H9 (cell line): ENCODE results near the gene SF1. TPM values are rescaled to one million over a fixed set of nuclear protein-coding genes. Genes with fewer than 3 reads are reported as not detected.

Experiments
- DNase-seq: peaks from one replicate; pipeline ENCODE4 v3.0.0-alpha.2; 2017
- H2AFZ ChIP-seq: one replicate; pipeline ENCODE4 v1.6.1; 2013; ENCODE audit warnings: mild to moderate bottlenecking, low read length, control low read depth, moderate library complexity
- H2AK5ac ChIP-seq: 2 replicates; pipeline ENCODE4 v1.6.1; 2013; ENCODE audit warnings: low read length, control low read depth, mixed read lengths; ENCODE audit not compliant: insufficient read length
- H2BK120ac ChIP-seq: one replicate; pipeline ENCODE4 v1.6.1; 2013; ENCODE audit warnings: low read depth, mild to moderate bottlenecking, low read length, control low read depth, inconsistent platforms; ENCODE audit not compliant: poor library complexity, severe bottlenecking
- H2BK12ac ChIP-seq: 2 replicates; pipeline ENCODE4 v1.6.1; 2013; ENCODE audit warnings: low read length, control low read depth, mixed read lengths, low read depth; ENCODE audit not compliant: insufficient read length
- H2BK15ac ChIP-seq: 2 replicates; pipeline ENCODE4 v1.6.1; 2013; ENCODE audit warnings: low read depth, low read length, control low read depth
- H2BK20ac ChIP-seq: one replicate; pipeline ENCODE4 v1.6.1; 2013; ENCODE audit warnings: low read depth, mild to moderate bottlenecking, low read length, control low read depth, inconsistent platforms; ENCODE audit not compliant: poor library complexity, severe bottlenecking
- H2BK5ac ChIP-seq: 2 replicates; pipeline ENCODE4 v1.6.1; 2013; ENCODE audit warnings: low read length, control low read depth, mixed read lengths; ENCODE audit not compliant: insufficient read length
- H3K14ac ChIP-seq: 2 replicates; pipeline ENCODE4 v1.6.1; 2013; ENCODE audit warnings: low read length, control low read depth; ENCODE audit not compliant: insufficient read depth
- H3K18ac ChIP-seq: 2 replicates; pipeline ENCODE4 v1.6.1; 2013; ENCODE audit warnings: low read depth, mild to moderate bottlenecking, mixed read lengths, low read length, control low read depth; ENCODE audit not compliant: insufficient read length
- H3K23ac ChIP-seq: 2 replicates; pipeline ENCODE4 v1.6.1; 2013; ENCODE audit warnings: low read length, control low read depth, mixed read lengths, low read depth; ENCODE audit not compliant: insufficient read length
- H3K23me2 ChIP-seq: 2 replicates; pipeline ENCODE4 v1.6.1; 2013; ENCODE audit warnings: low read depth, mild to moderate bottlenecking, mixed read lengths, low read length, control low read depth; ENCODE audit not compliant: insufficient read length, poor library complexity, severe bottlenecking
- H3K27ac ChIP-seq: 2 replicates; pipeline ENCODE4 v1.5.1; 2013; ENCODE audit warnings: low read length, control low read depth, mixed read lengths, low read depth; ENCODE audit not compliant: insufficient read length
- H3K27me3 ChIP-seq: 2 replicates; pipeline ENCODE4 v1.6.1; 2013; ENCODE audit warnings: low read length, control low read depth, inconsistent platforms; ENCODE audit not compliant: insufficient read depth
- H3K4ac ChIP-seq: 2 replicates; pipeline ENCODE4 v1.6.1; 2013; ENCODE audit warnings: low read depth, mild to moderate bottlenecking, control low read depth, inconsistent platforms, low read length, moderate library complexity
- H3K4me1 ChIP-seq: 2 replicates; pipeline ENCODE4 v1.6.1; 2013; ENCODE audit warnings: low read length, control low read depth, inconsistent platforms; ENCODE audit not compliant: insufficient read depth
- H3K4me2 ChIP-seq: 2 replicates; pipeline ENCODE4 v1.6.1; 2013; ENCODE audit warnings: low read length, control low read depth, mixed read lengths; ENCODE audit not compliant: insufficient read length, insufficient read depth
- H3K56ac ChIP-seq: 2 replicates; pipeline ENCODE4 v1.6.1; 2013; ENCODE audit warnings: low read depth, mild to moderate bottlenecking, mixed read lengths, low read length, control low read depth; ENCODE audit not compliant: insufficient read length
- H3K79me1 ChIP-seq: 2 replicates; pipeline ENCODE4 v1.6.1; 2013; ENCODE audit warnings: low read depth, mild to moderate bottlenecking, moderate library complexity, low read length, control low read depth, inconsistent platforms; ENCODE audit not compliant: insufficient read depth, poor library complexity, severe bottlenecking
- H3K79me2 ChIP-seq: 2 replicates; pipeline ENCODE4 v1.6.1; 2013; ENCODE audit warnings: low read length, control low read depth, inconsistent platforms; ENCODE audit not compliant: insufficient read depth
- H3K9ac ChIP-seq: 2 replicates; pipeline ENCODE4 v1.6.1; 2013; ENCODE audit warnings: low read length, control low read depth, mixed read lengths; ENCODE audit not compliant: insufficient read length; ENCODE audit errors: extremely low read depth
- H3K9me3 ChIP-seq: one replicate; pipeline ENCODE4 v1.6.1; 2013; ENCODE audit warnings: low read depth, low read length, inconsistent platforms; ENCODE audit not compliant: control insufficient read depth
- H3T11ph ChIP-seq: one replicate; pipeline ENCODE4 v1.6.1; 2013; ENCODE audit warnings: mild to moderate bottlenecking, low read length, control low read depth, inconsistent platforms
- H4K20me1 ChIP-seq: one replicate; pipeline ENCODE4 v1.6.1; 2013; ENCODE audit not compliant: control insufficient read depth, insufficient read length, insufficient read depth
- H4K5ac ChIP-seq: 2 replicates; pipeline ENCODE4 v1.6.1; 2013; ENCODE audit warnings: low read depth, mild to moderate bottlenecking, mixed read lengths, low read length, control low read depth; ENCODE audit not compliant: insufficient read length
- H4K8ac ChIP-seq: replicated peaks from 2 replicates; pipeline ENCODE4 v1.6.1; 2013; ENCODE audit warnings: low read length, control low read depth, mixed read lengths, low read depth; ENCODE audit not compliant: insufficient read length
- H4K91ac ChIP-seq: 2 replicates; pipeline ENCODE4 v1.6.1; 2013; ENCODE audit warnings: low read depth, mild to moderate bottlenecking, moderate library complexity, mixed read lengths, low read length, control low read depth; ENCODE audit not compliant: insufficient read length
- H3K27ac Mint-ChIP-seq, 3 experiments: 2 replicates in 2 of 3; 3 replicates in 1 of 3; pipeline ENCODE4 v1.8.0; 2020 to 2021; ENCODE audit warnings: mixed read lengths in 3 of 3, mild to moderate bottlenecking in 1 of 3, moderate library complexity in 1 of 3
- H3K27me3 Mint-ChIP-seq: 2 replicates; pipeline ENCODE4 v1.8.0; 2021; ENCODE audit warnings: low read depth, mild to moderate bottlenecking, moderate library complexity, mixed read lengths
- H3K36me3 Mint-ChIP-seq, 3 experiments: 2 replicates in 2 of 3; 3 replicates in 1 of 3; pipeline ENCODE4 v1.8.0; 2020 to 2021; ENCODE audit warnings: low read depth in 3 of 3, mixed read lengths in 3 of 3; ENCODE audit not compliant: insufficient read depth in 1 of 3
- H3K4me1 Mint-ChIP-seq, 2 experiments: 2 replicates each; pipeline ENCODE4 v1.8.0; 2020; ENCODE audit warnings: mixed read lengths in 2 of 2
- H3K4me3 Mint-ChIP-seq, 2 experiments: 2 replicates in 1 of 2; 3 replicates in 1 of 2; pipeline ENCODE4 v1.8.0; 2020 to 2021; ENCODE audit warnings: mild to moderate bottlenecking in 2 of 2, mixed read lengths in 2 of 2, moderate library complexity in 1 of 2
- H3K9me3 Mint-ChIP-seq, 2 experiments: 2 replicates in 1 of 2; 3 replicates in 1 of 2; pipeline ENCODE4 v1.8.0; 2020; ENCODE audit warnings: mild to moderate bottlenecking in 2 of 2, mixed read lengths in 2 of 2, moderate library complexity in 1 of 2
- whole genome bisulfite sequencing: extraction: QIAGEN DNeasy Blood & Tissue Kit; methylation state at CpG from one replicate; pipeline ENCODE4 v1.1.7; 2013; ENCODE audit warnings: missing lambda C conversion rate, low lambda C conversion rate, mixed read lengths; ENCODE audit not compliant: insufficient read length; ENCODE audit errors: extremely low coverage; 5-methylcytosine and 5-hydroxymethylcytosine counted together
- total RNA-seq: library from RNA; stranded (reverse); gene quantifications from 2 replicates; pipeline ENCODE4 v1.2.1, GENCODE V29; 2021
- TF ChIP-seq, protein P1 (sequence below): fragments of 200-600 bp; sonication (generic); conservative IDR thresholded peaks from 3 replicates; pipeline ENCODE4 v1.8.0; 2021; ENCODE audit warnings: antibody characterized with exemption, mild to moderate bottlenecking

The SF1 gene
- total RNA-seq, 1 experiment from 2014 or later = 528 TPM

DNA sequence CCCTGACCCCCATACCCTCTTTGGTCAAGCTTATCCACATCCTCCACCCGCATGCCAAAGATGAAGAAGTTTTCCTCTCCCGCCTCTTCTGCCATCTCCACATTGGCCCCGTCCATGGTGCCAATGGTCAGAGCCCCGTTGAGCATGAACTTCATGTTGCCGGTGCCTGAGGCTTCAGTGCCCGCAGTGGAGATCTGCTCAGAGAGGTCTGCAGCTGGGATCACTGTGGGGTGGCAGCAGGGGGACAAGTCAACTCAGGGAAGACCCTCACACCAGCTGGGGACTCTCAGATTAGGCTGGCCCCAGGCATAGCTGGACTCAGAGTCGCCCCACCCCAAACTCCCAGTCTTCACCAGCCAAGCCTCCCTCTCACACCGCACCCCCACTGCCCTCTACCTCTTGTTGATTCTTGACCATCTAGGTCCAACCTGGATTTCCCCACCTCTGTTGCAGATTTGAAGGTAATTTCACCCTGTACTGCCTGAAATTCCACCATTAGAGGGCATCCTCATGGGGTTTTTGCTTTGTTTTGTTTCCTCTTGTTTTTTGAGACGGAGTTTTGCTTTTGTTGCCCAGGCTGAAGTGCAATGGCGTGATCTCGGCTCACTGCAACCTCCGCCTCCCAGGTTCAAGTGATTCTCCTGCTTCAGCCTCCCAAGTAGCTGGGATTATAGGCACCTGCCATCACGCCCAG lies 27.8 kb downstream of the SF1 start:
- H3K9me3 ChIP-seq = no peaks in the 10 kb centered on the region
- H2AFZ ChIP-seq = no peak overlapping the region
- no peak overlapping the region for H3K14ac ChIP-seq
- no peak overlapping the region for H2BK12ac ChIP-seq
- H2AK5ac ChIP-seq = no peak overlapping the region
- DNase-seq = peak; percentile 26
- H3K18ac ChIP-seq = no peak overlapping the region
- H4K91ac ChIP-seq = no peak overlapping the region
- no peak overlapping the region for H4K5ac ChIP-seq
- H3K79me2 ChIP-seq = no peaks in the 10 kb centered on the region
- no peak overlapping the region for H3K56ac ChIP-seq
- H3K4me1 ChIP-seq = no peaks in the 10 kb centered on the region
- H4K20me1 ChIP-seq = no peaks in the 10 kb centered on the region
- TF ChIP-seq, protein P1, sequence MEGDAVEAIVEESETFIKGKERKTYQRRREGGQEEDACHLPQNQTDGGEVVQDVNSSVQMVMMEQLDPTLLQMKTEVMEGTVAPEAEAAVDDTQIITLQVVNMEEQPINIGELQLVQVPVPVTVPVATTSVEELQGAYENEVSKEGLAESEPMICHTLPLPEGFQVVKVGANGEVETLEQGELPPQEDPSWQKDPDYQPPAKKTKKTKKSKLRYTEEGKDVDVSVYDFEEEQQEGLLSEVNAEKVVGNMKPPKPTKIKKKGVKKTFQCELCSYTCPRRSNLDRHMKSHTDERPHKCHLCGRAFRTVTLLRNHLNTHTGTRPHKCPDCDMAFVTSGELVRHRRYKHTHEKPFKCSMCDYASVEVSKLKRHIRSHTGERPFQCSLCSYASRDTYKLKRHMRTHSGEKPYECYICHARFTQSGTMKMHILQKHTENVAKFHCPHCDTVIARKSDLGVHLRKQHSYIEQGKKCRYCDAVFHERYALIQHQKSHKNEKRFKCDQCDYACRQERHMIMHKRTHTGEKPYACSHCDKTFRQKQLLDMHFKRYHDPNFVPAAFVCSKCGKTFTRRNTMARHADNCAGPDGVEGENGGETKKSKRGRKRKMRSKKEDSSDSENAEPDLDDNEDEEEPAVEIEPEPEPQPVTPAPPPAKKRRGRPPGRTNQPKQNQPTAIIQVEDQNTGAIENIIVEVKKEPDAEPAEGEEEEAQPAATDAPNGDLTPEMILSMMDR = peak; percentile 45; the same call in 2 of the 3 replicates
- no peak overlapping the region for H3K4ac ChIP-seq
- Mint-ChIP-seq H3K4me3 (no peak overlapping the region), H3K27me3 (peaks cover 11% of the 10 kb centered on the region), H3K36me3 (peaks cover 0 to 10% (median 0%) of the 10 kb centered on the region in 3 experiments; a peak in 3 of 7 replicates), H3K27ac (peak overlapping the region in 2 of 3 experiments; percentile 23 to 62; a peak in 2 of 7 replicates), H3K4me1 (peaks cover 13 to 27% of the 10 kb centered on the region in 2 experiments), H3K9me3 (no peaks in the 10 kb centered on the region)
- no CpG with 5 or more reads among the region's 13 CpGs for WGBS
- H3K79me1 ChIP-seq = no peaks in the 10 kb centered on the region
- H2BK5ac ChIP-seq = no peak overlapping the region
- H2BK20ac ChIP-seq = no peak overlapping the region
- no peak overlapping the region for H3K4me2 ChIP-seq
- H2BK15ac ChIP-seq = no peak overlapping the region
- no peak overlapping the region for H4K8ac ChIP-seq
- H2BK120ac ChIP-seq = no peak overlapping the region
- H3K23me2 ChIP-seq = peaks cover 6% of the 10 kb centered on the region
- no peaks in the 10 kb centered on the region for H3K27me3 ChIP-seq
- H3K9ac ChIP-seq = no peak overlapping the region
- no peak overlapping the region for H3K23ac ChIP-seq
- no peak overlapping the region for H3T11ph ChIP-seq
- no peak overlapping the region for H3K27ac ChIP-seq
